Natural killer cell (primary cell): ENCODE data around the gene PRICKLE2. TPM values are rescaled to one million over a fixed set of nuclear protein-coding genes. Genes with fewer than 3 reads are reported as not detected.

ENCODE experiments used
- ATAC-seq, 3 donors: fragments of 150-1000 bp in 2 of 3; fragments of 200-7000 bp in 1 of 3; cut with Tn5 transposase; 1 replicate in 1 of 3; 2 replicates in 2 of 3; pipeline ENCODE4 v1.10.0; 2021; ENCODE audit warnings: mild to moderate bottlenecking in 2 of 3, moderate library complexity in 2 of 3
- DNase-seq, 2 donors: peaks; one replicate each; pipeline versions ENCODE4 v3.0.0 to v3.0.0-alpha.2; 2013 to 2021; ENCODE audit warnings: mixed read lengths in 1 of 2
- H3K27ac ChIP-seq: one replicate; pipeline ENCODE4 v1.5.1; 2013; ENCODE audit warnings: mild to moderate bottlenecking, low read length
- H3K27me3 ChIP-seq: one replicate; pipeline ENCODE4 v1.6.1; 2013; ENCODE audit warnings: low read length; ENCODE audit not compliant: control insufficient read depth, insufficient read depth
- H3K36me3 ChIP-seq: one replicate; pipeline ENCODE4 v1.6.1; 2013; ENCODE audit warnings: low read length; ENCODE audit not compliant: control insufficient read depth, insufficient read depth
- H3K4me1 ChIP-seq: one replicate; pipeline ENCODE4 v1.6.1; 2013; ENCODE audit warnings: low read length; ENCODE audit not compliant: control insufficient read depth, insufficient read depth
- H3K4me3 ChIP-seq: one replicate; pipeline ENCODE4 v1.5.1; 2013; ENCODE audit warnings: low read length
- H3K9me3 ChIP-seq: one replicate; pipeline ENCODE4 v1.6.1; 2013; ENCODE audit warnings: low read length; ENCODE audit not compliant: control insufficient read depth, insufficient read depth
- H3K27ac Mint-ChIP-seq, 2 donors: one replicate each; pipeline ENCODE4 v1.8.0; 2022; ENCODE audit warnings: mild to moderate bottlenecking in 2 of 2, mixed read lengths in 2 of 2, moderate library complexity in 1 of 2
- H3K27me3 Mint-ChIP-seq, 2 donors: one replicate each; pipeline ENCODE4 v1.8.0; 2022; ENCODE audit warnings: low read depth in 2 of 2, mixed read lengths in 2 of 2
- H3K36me3 Mint-ChIP-seq: one replicate; pipeline ENCODE4 v1.8.0; 2022; ENCODE audit warnings: mixed read lengths
- H3K4me1 Mint-ChIP-seq, 2 donors: one replicate each; pipeline ENCODE4 v1.8.0; 2022; ENCODE audit warnings: mixed read lengths in 2 of 2
- H3K4me3 Mint-ChIP-seq: one replicate; pipeline ENCODE4 v1.8.0; 2022; ENCODE audit warnings: mild to moderate bottlenecking, moderate library complexity, mixed read lengths
- H3K9me3 Mint-ChIP-seq, 2 donors: one replicate each; pipeline ENCODE4 v1.8.0; 2022; ENCODE audit warnings: mixed read lengths in 2 of 2
- CTCF ChIP-seq: fragments of 200-600 bp; IDR thresholded peaks from one replicate; pipeline ENCODE4 v1.8.0; 2022; ENCODE audit warnings: antibody characterized with exemption
- WGBS: methylation state at CpG from one replicate; pipeline ENCODE4 v1.1.7; 2013; ENCODE audit warnings: missing lambda C conversion rate; ENCODE audit not compliant: insufficient coverage; 5-methylcytosine and 5-hydroxymethylcytosine counted together
- intact Hi-C: fragments of 100-400 bp; cut with micrococcal nuclease; formaldehyde crosslinking; loops from one replicate; pipeline ENCODE4 v1.14.2; 2022
- total RNA-seq, 4 donors: library from RNA; stranded (reverse); fragments of 120-200 nt in 1 of 4; gene quantifications; one replicate each; pipeline versions ENCODE4 v1.2.3 to v1.2.4, GENCODE V29; 2013 to 2022

Gene PRICKLE2
- total RNA-seq, 3 donors from 2014 or later (not counting 1 experiment from before 2014, with no cell fraction given): 0.07 to 3.3 (median 1.8) TPM

- Mint-ChIP-seq H3K9me3 (no peaks in the 10 kb centered on the region), H3K4me1 (no peaks in the 10 kb centered on the region), H3K36me3 (no peaks in the 10 kb centered on the region), H3K27me3 (no peaks in the 10 kb centered on the region), H3K4me3 (no peak overlapping the region), H3K27ac (no peak overlapping the region)
- Histone ChIP-seq H3K4me1 (no peaks in the 10 kb centered on the region), H3K4me3 (no peak overlapping the region), H3K36me3 (no peaks in the 10 kb centered on the region), H3K9me3 (no peaks in the 10 kb centered on the region), H3K27me3 (no peaks in the 10 kb centered on the region), H3K27ac (no peak overlapping the region)
- no peak for TF ChIP-seq CTCF
- DNase-seq: no peak
- no peak for ATAC-seq
- intact Hi-C loops: no loop called here
- 83% methylated on average over 3 of the region's 3 CpGs for WGBS
These were observed 66.9 kb downstream of the PRICKLE2 start for GRCh38 chr3:64158334-64158733.

- H3K4me3 ChIP-seq: no peak overlapping the region
- Mint-ChIP-seq H3K9me3 (no peaks in the 10 kb centered on the region), H3K27me3 (no peaks in the 10 kb centered on the region), H3K4me1 (no peaks in the 10 kb centered on the region), H3K27ac (no peak overlapping the region), H3K36me3 (no peaks in the 10 kb centered on the region), H3K4me3 (no peak overlapping the region)
- ATAC-seq (no peak), DNase-seq (no peak)
- no peak overlapping the region for H3K27ac ChIP-seq
- TF ChIP-seq CTCF: no peak
- H3K36me3 ChIP-seq: no peaks in the 10 kb centered on the region
- 94% methylated on average over 16 of the region's 17 CpGs for WGBS
- intact Hi-C loops: no loop called here
- H3K9me3 ChIP-seq: no peaks in the 10 kb centered on the region
- no peaks in the 10 kb centered on the region for H3K4me1 ChIP-seq
- H3K27me3 ChIP-seq: no peaks in the 10 kb centered on the region
These were observed 67.9 kb downstream of the PRICKLE2 start for GRCh38 chr3:64157150-64158035.

DNA sequence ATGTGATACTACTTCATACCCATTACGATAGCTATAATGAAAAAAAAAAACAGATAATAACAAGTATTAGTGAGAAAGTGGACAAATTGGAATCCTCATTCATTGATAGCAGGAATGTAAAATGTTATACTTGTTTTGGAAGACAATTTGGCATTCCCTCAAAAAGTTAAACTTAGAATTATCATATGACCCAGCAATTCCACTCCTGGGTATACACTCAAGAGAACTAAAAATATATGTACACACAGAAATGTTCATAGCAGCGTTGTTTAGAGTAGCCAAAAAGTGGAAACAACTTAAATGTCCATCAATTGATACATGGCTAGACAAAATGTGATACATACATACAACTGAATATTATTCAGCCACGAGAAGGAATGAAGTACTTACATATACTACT is 69.9 kb downstream of the PRICKLE2 start:
- DNase-seq: no peak
- no peaks in the 10 kb centered on the region for H3K9me3 Mint-ChIP-seq
- no peak for ATAC-seq
- no peak overlapping the region for H3K27ac Mint-ChIP-seq
- H3K4me1 ChIP-seq: no peaks in the 10 kb centered on the region
- no peaks in the 10 kb centered on the region for H3K27me3 Mint-ChIP-seq
- H3K36me3 Mint-ChIP-seq: no peaks in the 10 kb centered on the region
- no peaks in the 10 kb centered on the region for H3K9me3 ChIP-seq
- H3K36me3 ChIP-seq: no peaks in the 10 kb centered on the region
- H3K4me3 ChIP-seq: no peak overlapping the region
- H3K27me3 ChIP-seq: no peaks in the 10 kb centered on the region
- no peak overlapping the region for H3K4me3 Mint-ChIP-seq
- intact Hi-C loops: no loop called here
- 100% methylated on average over 1 of the region's 3 CpGs for WGBS
- no peak overlapping the region for H3K27ac ChIP-seq
- no peaks in the 10 kb centered on the region for H3K4me1 Mint-ChIP-seq
- TF ChIP-seq CTCF: no peak
